Psoas muscle (tissue), 8 donors: ENCODE data around the gene RTP5. TPM values are rescaled to one million over a fixed set of nuclear protein-coding genes. Genes with fewer than 3 reads are reported as not detected.
"Not testable (repeated sequence)": the region's sequence is repeated elsewhere in the genome, so short reads cannot be mapped to it uniquely, and the experiment has no call there.

Experiments
- ATAC-seq, 4 donors: fragments of 200-7000 bp; cut with Tn5 transposase; one replicate each; pipeline ENCODE4 v1.9.1; 2020; ENCODE audit warnings: moderate library complexity in 3 of 4, mild to moderate bottlenecking in 2 of 4
- DNase-seq, 2 donors: peaks; one replicate each; pipeline ENCODE4 v3.0.0-alpha.2; 2020
- H3K27ac ChIP-seq: fragments of 200-600 bp; one replicate; pipeline ENCODE4 v1.8.0; 2022
- H3K27me3 ChIP-seq, 3 donors: fragments of 200-600 bp in 1 of 3; one replicate each; pipeline versions ENCODE4 v1.6.1 to v1.8.0; 2013 to 2022; ENCODE audit warnings: low read length in 2 of 3, mild to moderate bottlenecking in 2 of 3, moderate library complexity in 1 of 3; ENCODE audit not compliant: insufficient read depth in 3 of 3
- H3K36me3 ChIP-seq, 2 donors: fragments of 200-600 bp in 1 of 2; one replicate each; pipeline versions ENCODE4 v1.6.1 to v1.8.0; 2013 to 2022; ENCODE audit warnings: low read depth in 1 of 2, mild to moderate bottlenecking in 1 of 2, moderate library complexity in 1 of 2; ENCODE audit not compliant: insufficient read depth in 1 of 2
- H3K4me1 ChIP-seq: fragments of 200-600 bp; one replicate; pipeline ENCODE4 v1.8.0; 2022
- H3K4me3 ChIP-seq: fragments of 200-600 bp; one replicate; pipeline ENCODE4 v1.8.0; 2022; ENCODE audit warnings: mild to moderate bottlenecking
- H3K9me3 ChIP-seq: fragments of 200-600 bp; one replicate; pipeline ENCODE4 v1.8.0; 2022
- WGBS, 3 donors: extraction: QIAGEN DNeasy Blood & Tissue Kit; methylation state at CpG; one replicate each; pipeline versions ENCODE4 v1.1.6 to v1.1.7; 2013; 5-methylcytosine and 5-hydroxymethylcytosine counted together
- intact Hi-C, 2 donors: fragments of 100-400 bp; cut with DNase I; formaldehyde crosslinking; loops; one replicate each; pipeline versions ENCODE4 v1.11.0 to v1.14.2; 2022
- polyA plus RNA-seq, 3 donors: library from polyadenylated mRNA; stranded (reverse); fragments of 200-250 nt; gene quantifications; one replicate each; pipeline ENCODE4 v1.2.3, GENCODE V29; 2013
- total RNA-seq, 4 donors: library from RNA; stranded (reverse); fragmentation: NEBNext Ultra II Directional in 2 of 4; extraction: Animal tissue kit (Norgen Biotek cat#: 25700) in 2 of 4; gene quantifications; one replicate each; pipeline versions ENCODE4 v1.2.1 to v1.2.4, GENCODE V29; 2021 to 2023
- TF ChIP-seq, protein P1 (sequence below): fragments of 200-600 bp; IDR thresholded peaks from one replicate; pipeline ENCODE4 v1.8.0; 2022; ENCODE audit warnings: antibody characterized with exemption
- donor health status: healthy with polysubstance abuse.
- donor health status: DM: no; HTN: no; CAD: no; lungs with moderate emphysema.
- donor health status: Bipolar disorder and iron deficiency.
- donor health status: healthy.
- donor health status: DM: yes; HTN: yes; CAD: no.
- donor health status: DM: no; HTN: no; CAD: no.
- donor health status: DM: no; HTN: no; CAD: no.
- donor health status: DM: yes; HTN: yes; CAD: no.

Gene RTP5
- total and polyA plus RNA-seq, 7 donors = 0.01 TPM; not detected in 6

DNA sequence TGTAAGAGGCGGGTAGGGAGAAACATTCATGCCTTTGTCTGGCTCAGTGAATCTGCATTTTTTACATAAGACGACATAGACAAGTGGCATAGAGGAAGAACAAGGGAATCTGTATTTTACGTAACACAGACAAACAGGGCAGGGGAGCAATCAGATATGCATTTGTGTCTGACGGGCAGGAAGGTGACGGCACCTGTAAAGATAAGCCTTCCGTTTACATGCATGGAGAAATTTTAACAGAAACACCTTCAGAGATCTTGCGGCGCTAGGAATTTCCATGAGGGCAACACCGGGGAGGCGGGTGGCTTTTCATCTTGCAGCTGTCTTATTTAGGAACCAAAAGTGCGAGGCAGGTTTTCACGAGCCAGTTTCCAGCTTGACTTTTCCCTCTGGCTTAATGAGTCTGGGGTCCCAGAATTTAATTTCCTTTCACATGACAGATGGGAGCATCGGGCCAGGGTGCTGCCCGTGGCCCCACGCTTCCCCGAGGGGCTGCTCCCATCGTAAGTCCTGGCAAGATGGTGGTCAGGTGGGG lies 42.6 kb downstream of the RTP5 start:
- DNase-seq = no peak
- Histone ChIP-seq H3K9me3 (no peaks in the 10 kb centered on the region), H3K36me3 (no peaks in the 10 kb centered on the region), H3K4me3 (no peak overlapping the region), H3K27ac (no peak overlapping the region), H3K4me1 (no peaks in the 10 kb centered on the region), H3K27me3 (peaks cover 0 to 3% (median 0%) of the 10 kb centered on the region in 3 donors)
- intact Hi-C loops = no loop called here
- WGBS, 3 donors = 86 to 97% (median 95%) methylated on average over 17 of the region's 17 CpGs
- ATAC-seq = no peak
- TF ChIP-seq, protein P1, sequence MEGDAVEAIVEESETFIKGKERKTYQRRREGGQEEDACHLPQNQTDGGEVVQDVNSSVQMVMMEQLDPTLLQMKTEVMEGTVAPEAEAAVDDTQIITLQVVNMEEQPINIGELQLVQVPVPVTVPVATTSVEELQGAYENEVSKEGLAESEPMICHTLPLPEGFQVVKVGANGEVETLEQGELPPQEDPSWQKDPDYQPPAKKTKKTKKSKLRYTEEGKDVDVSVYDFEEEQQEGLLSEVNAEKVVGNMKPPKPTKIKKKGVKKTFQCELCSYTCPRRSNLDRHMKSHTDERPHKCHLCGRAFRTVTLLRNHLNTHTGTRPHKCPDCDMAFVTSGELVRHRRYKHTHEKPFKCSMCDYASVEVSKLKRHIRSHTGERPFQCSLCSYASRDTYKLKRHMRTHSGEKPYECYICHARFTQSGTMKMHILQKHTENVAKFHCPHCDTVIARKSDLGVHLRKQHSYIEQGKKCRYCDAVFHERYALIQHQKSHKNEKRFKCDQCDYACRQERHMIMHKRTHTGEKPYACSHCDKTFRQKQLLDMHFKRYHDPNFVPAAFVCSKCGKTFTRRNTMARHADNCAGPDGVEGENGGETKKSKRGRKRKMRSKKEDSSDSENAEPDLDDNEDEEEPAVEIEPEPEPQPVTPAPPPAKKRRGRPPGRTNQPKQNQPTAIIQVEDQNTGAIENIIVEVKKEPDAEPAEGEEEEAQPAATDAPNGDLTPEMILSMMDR = no peak

- intact Hi-C loops = no loop called here
- TF ChIP-seq, protein P1 = no peak
Measured at GRCh38 chr2:241913703-241914102, 44.2 kb downstream of the RTP5 start.

GRCh38 chr2:241914542-241914941 lies 45.0 kb downstream of the RTP5 start:
- no peak overlapping the region for H3K4me3 ChIP-seq
- 90 to 96% (median 94%) methylated on average over 11 to 13 of the region's 13 CpGs for WGBS, 3 donors
- no peak for ATAC-seq
- H3K36me3 ChIP-seq = no peaks in the 10 kb centered on the region
- TF ChIP-seq, protein P1 = no peak
- H3K27me3 ChIP-seq = no peaks in the 10 kb centered on the region
- DNase-seq = no peak
- H3K4me1 ChIP-seq = no peaks in the 10 kb centered on the region
- intact Hi-C loops = no loop called here
- H3K9me3 ChIP-seq = no peaks in the 10 kb centered on the region
- no peak overlapping the region for H3K27ac ChIP-seq

More at GRCh38 chr2:241913703-241914102, 44.2 kb downstream of the RTP5 start:
- Histone ChIP-seq H3K36me3 (no peaks in the 10 kb centered on the region), H3K4me3 (no peak overlapping the region), H3K9me3 (no peaks in the 10 kb centered on the region), H3K27ac (no peak overlapping the region), H3K27me3 (peaks cover 0 to 3% (median 0%) of the 10 kb centered on the region in 3 donors), H3K4me1 (no peaks in the 10 kb centered on the region)
- no peak for ATAC-seq
- no peak for DNase-seq
- 93 to 97% (median 96%) methylated on average over 4 of the region's 4 CpGs for WGBS, 3 donors

DNA sequence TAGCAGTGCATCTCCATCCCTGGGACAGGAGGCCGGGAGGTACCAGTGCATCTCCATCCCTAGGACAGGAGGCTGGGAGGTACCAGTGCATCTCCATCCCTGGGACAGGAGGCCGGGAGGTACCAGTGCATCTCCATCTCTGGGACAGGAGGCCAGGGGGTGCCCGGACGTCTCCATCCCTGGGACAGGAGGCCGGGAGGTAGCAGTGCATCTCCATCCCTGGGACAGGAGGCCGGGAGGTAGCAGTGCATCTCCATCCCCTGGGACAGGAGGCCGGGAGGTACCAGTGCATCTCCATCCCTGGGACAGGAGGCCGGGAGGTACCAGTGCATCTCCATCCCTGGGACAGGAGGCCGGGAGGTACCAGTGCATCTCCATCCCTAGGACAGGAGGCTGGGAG lies 52.1 kb downstream of the RTP5 start:
- H3K9me3 ChIP-seq, H3K36me3 ChIP-seq, H3K4me3 ChIP-seq, intact Hi-C loops, DNase-seq, H3K27ac ChIP-seq, ATAC-seq, H3K4me1 ChIP-seq, H3K27me3 ChIP-seq: not testable (repeated sequence)
- WGBS, 3 donors = 90 to 93% (median 91%) methylated on average over 7 to 8 of the region's 9 CpGs

DNA sequence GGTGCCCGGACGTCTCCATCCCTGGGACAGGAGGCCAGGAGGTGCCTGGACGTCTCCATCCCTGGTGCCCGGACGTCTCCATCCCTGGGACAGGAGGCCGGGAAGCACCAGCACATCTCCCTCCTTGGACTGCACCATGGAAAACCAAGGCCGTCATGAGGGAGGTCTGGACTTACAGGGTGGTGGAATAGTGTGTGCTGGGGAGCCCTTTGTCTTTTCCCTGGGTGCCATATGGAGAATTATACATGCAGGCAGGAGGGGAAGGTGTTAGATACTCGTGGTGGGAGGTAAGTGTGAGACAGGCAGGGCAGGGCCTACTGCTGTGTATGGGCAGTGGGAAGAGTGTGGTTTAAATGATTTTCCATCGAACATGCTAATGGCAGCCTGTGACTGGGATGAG lies 52.9 kb downstream of the RTP5 start:
- no peaks in the 10 kb centered on the region for H3K9me3 ChIP-seq
- no peak overlapping the region for H3K4me3 ChIP-seq
- TF ChIP-seq, protein P1 = no peak
- WGBS, 3 donors = 82 to 91% (median 84%) methylated on average over 7 to 9 of the region's 9 CpGs
- no peaks in the 10 kb centered on the region for H3K4me1 ChIP-seq
- H3K27me3 ChIP-seq = peaks cover 0 to 5% (median 0%) of the 10 kb centered on the region in 3 donors
- intact Hi-C loops = no loop called here
- no peak for ATAC-seq
- DNase-seq = no peak
- H3K36me3 ChIP-seq = no peaks in the 10 kb centered on the region
- H3K27ac ChIP-seq = no peak overlapping the region

GRCh38 chr2:241922816-241923601 lies 53.5 kb downstream of the RTP5 start:
- H3K9me3 ChIP-seq, DNase-seq, H3K4me1 ChIP-seq, H3K4me3 ChIP-seq, H3K36me3 ChIP-seq, H3K27ac ChIP-seq, intact Hi-C loops, H3K27me3 ChIP-seq, ATAC-seq: not testable (repeated sequence)
- 79 to 90% (median 79%) methylated on average over 9 to 13 of the region's 13 CpGs for WGBS, 3 donors
